IPS-15b (cell line): ENCODE results near the gene RXYLT1.
"Not testable (repeated sequence)": the region's sequence is repeated elsewhere in the genome, so short reads cannot be mapped to it uniquely, and the experiment has no call there.

ENCODE experiments used
- H3K27me3 ChIP-seq: one replicate; pipeline ENCODE4 v1.6.1; 2013; ENCODE audit warnings: low read length; ENCODE audit not compliant: control insufficient read depth, insufficient read depth
- H3K36me3 ChIP-seq: one replicate; pipeline ENCODE4 v1.6.1; 2013; ENCODE audit warnings: low read length; ENCODE audit not compliant: control insufficient read depth, insufficient read depth
- H3K4me1 ChIP-seq: one replicate; pipeline ENCODE4 v1.6.1; 2013; ENCODE audit warnings: mild to moderate bottlenecking, low read length; ENCODE audit not compliant: control insufficient read depth, insufficient read depth
- H3K4me3 ChIP-seq: one replicate; pipeline ENCODE4 v1.5.1; 2013; ENCODE audit warnings: low read depth, low read length
- H3K9ac ChIP-seq: one replicate; pipeline ENCODE4 v1.6.1; 2013; ENCODE audit warnings: low read depth, mild to moderate bottlenecking, low read length
- H3K9me3 ChIP-seq: one replicate; pipeline ENCODE4 v1.6.1; 2013; ENCODE audit warnings: mild to moderate bottlenecking, low read length; ENCODE audit not compliant: control insufficient read depth, insufficient read depth

The RXYLT1 gene

GRCh38 chr12:63826006-63826585 is 46.4 kb downstream of the RXYLT1 start:
- H3K9ac ChIP-seq, result no peak overlapping the region

GRCh38 chr12:63828867-63829266 is 49.2 kb downstream of the RXYLT1 start:
- Histone ChIP-seq H3K9ac (no peak overlapping the region), H3K36me3 (no peaks in the 10 kb centered on the region), H3K27me3 (no peaks in the 10 kb centered on the region), H3K4me3 (no peak overlapping the region), H3K9me3 (peaks cover 3% of the 10 kb centered on the region), H3K4me1 (no peaks in the 10 kb centered on the region)

More at GRCh38 chr12:63826006-63826585, 46.4 kb downstream of the RXYLT1 start:
- Histone ChIP-seq H3K4me3 (no peak overlapping the region), H3K4me1 (no peaks in the 10 kb centered on the region), H3K36me3 (no peaks in the 10 kb centered on the region), H3K9me3 (peaks cover 3% of the 10 kb centered on the region), H3K27me3 (peaks cover 4% of the 10 kb centered on the region)

- Histone ChIP-seq H3K4me1 (no peaks in the 10 kb centered on the region), H3K4me3 (no peak overlapping the region), H3K9ac (no peak overlapping the region), H3K27me3 (no peaks in the 10 kb centered on the region), H3K36me3 (no peaks in the 10 kb centered on the region), H3K9me3 (no peaks in the 10 kb centered on the region)
Observed at GRCh38 chr12:63836046-63836445, 56.3 kb downstream of the RXYLT1 start.

- Histone ChIP-seq H3K4me3 (no peak overlapping the region), H3K9me3 (no peaks in the 10 kb centered on the region), H3K4me1 (no peaks in the 10 kb centered on the region), H3K9ac (no peak overlapping the region), H3K36me3 (no peaks in the 10 kb centered on the region), H3K27me3 (no peaks in the 10 kb centered on the region)
Observed at GRCh38 chr12:63836936-63837335, 57.2 kb downstream of the RXYLT1 start.

- H3K4me1 ChIP-seq, result no peaks in the 10 kb centered on the region
- no peaks in the 10 kb centered on the region for H3K36me3 ChIP-seq
- no peak overlapping the region for H3K4me3 ChIP-seq
- no peaks in the 10 kb centered on the region for H3K9me3 ChIP-seq
- H3K27me3 ChIP-seq, result no peaks in the 10 kb centered on the region
- H3K9ac ChIP-seq, result no peak overlapping the region
Observed at GRCh38 chr12:63838411-63838810, 58.7 kb downstream of the RXYLT1 start.

- Histone ChIP-seq H3K4me3 (no peak overlapping the region), H3K36me3 (no peaks in the 10 kb centered on the region), H3K9me3 (no peaks in the 10 kb centered on the region), H3K27me3 (peaks cover 11% of the 10 kb centered on the region), H3K9ac (no peak overlapping the region), H3K4me1 (no peaks in the 10 kb centered on the region)
Observed at GRCh38 chr12:63841011-63841410, 61.3 kb downstream of the RXYLT1 start.

GRCh38 chr12:63841571-63841970 is 61.9 kb downstream of the RXYLT1 start:
- H3K9ac ChIP-seq, result no peak overlapping the region
- H3K9me3 ChIP-seq, result no peaks in the 10 kb centered on the region
- H3K4me1 ChIP-seq, result no peaks in the 10 kb centered on the region
- no peak overlapping the region for H3K4me3 ChIP-seq
- H3K27me3 ChIP-seq, result peaks cover 11% of the 10 kb centered on the region
- no peaks in the 10 kb centered on the region for H3K36me3 ChIP-seq

GRCh38 chr12:63842750-63843149 is 63.0 kb downstream of the RXYLT1 start:
- H3K36me3 ChIP-seq, H3K9me3 ChIP-seq, H3K4me1 ChIP-seq, H3K9ac ChIP-seq, H3K4me3 ChIP-seq: not testable (repeated sequence)
- H3K27me3 ChIP-seq, result peaks cover 11% of the 10 kb centered on the region

GRCh38 chr12:63843254-63843720 is 63.6 kb downstream of the RXYLT1 start:
- H3K9me3 ChIP-seq, result no peaks in the 10 kb centered on the region
- peak overlapping the region; percentile 95 for H3K4me3 ChIP-seq
- peak overlapping the region; percentile 19 for H3K9ac ChIP-seq
- H3K27me3 ChIP-seq, result peaks cover 11% of the 10 kb centered on the region
- no peaks in the 10 kb centered on the region for H3K36me3 ChIP-seq
- H3K4me1 ChIP-seq, result no peaks in the 10 kb centered on the region

- Histone ChIP-seq H3K27me3 (peaks cover 11% of the 10 kb centered on the region), H3K4me3 (peak overlapping the region; percentile 95), H3K4me1 (no peaks in the 10 kb centered on the region), H3K9me3 (no peaks in the 10 kb centered on the region), H3K9ac (peak overlapping the region; percentile 76), H3K36me3 (no peaks in the 10 kb centered on the region)
Observed at GRCh38 chr12:63843721-63844390, 64.1 kb downstream of the RXYLT1 start.

GRCh38 chr12:63844391-63845341 is 65.0 kb downstream of the RXYLT1 start, which contains the start of gene SRGAP1:
Gene SRGAP1, plus strand, starts transcription at chr12:63844700. Its CDS starts 117 bp downstream, at chr12:63844817.
- Histone ChIP-seq H3K9ac (peak within 1 kb of the TSS; percentile 76), H3K4me3 (peak within 1 kb of the TSS; percentile 95), H3K27me3 (peaks cover 11% of the 10 kb centered on the region), H3K4me1 (no peaks in the 10 kb centered on the region), H3K9me3 (no peaks in the 10 kb centered on the region), H3K36me3 (no peaks in the 10 kb centered on the region)
